NB4 (cell line): ENCODE results near the gene OR10A2.
"Not testable (repeated sequence)": the region's sequence is repeated elsewhere in the genome, so short reads cannot be mapped to it uniquely, and the experiment has no call there.

Source experiments
- DNase-seq: peaks from one replicate; pipeline ENCODE4 v3.0.0; 2010; ENCODE audit warnings: low read depth
- H3K4me3 ChIP-seq: one replicate; pipeline ENCODE4 v1.5.1; 2011; ENCODE audit warnings: mild to moderate bottlenecking, low read depth, low read length, moderate library complexity
- CTCF ChIP-seq: IDR thresholded peaks from one replicate; pipeline ENCODE4 v1.5.1; 2012; ENCODE audit warnings: low read depth, low read length
- MAX ChIP-seq: IDR thresholded peaks from 2 replicates; pipeline ENCODE4 v1.6.1; 2011; ENCODE audit warnings: low read depth, low read length
- MYC ChIP-seq: IDR thresholded peaks from 2 replicates; pipeline ENCODE4 v1.6.1; 2011; ENCODE audit warnings: low read depth, low read length
- POLR2A ChIP-seq: IDR thresholded peaks from 2 replicates; pipeline ENCODE4 v1.6.1; 2011; ENCODE audit warnings: mild to moderate bottlenecking; ENCODE audit not compliant: insufficient read length; ENCODE audit errors: extremely low read depth

OR10A2 gene

GRCh38 chr11:6892400-6892799 is 29.5 kb downstream of the OR10A2 start, which contains the start of gene OR2D2:
OR2D2 (minus strand) TSS chr11:6892500; CDS start chr11:6892500, 0 bp downstream.
- H3K4me3 ChIP-seq = no peak within 1 kb of the TSS
- TF ChIP-seq MAX (no peak), CTCF (no peak), MYC (no peak), POLR2A (no peak)
- DNase-seq = no peak

GRCh38 chr11:6894097-6894496 is 31.2 kb downstream of the OR10A2 start:
- H3K4me3 ChIP-seq = no peak overlapping the region
- no peak for DNase-seq
- TF ChIP-seq MAX (no peak), CTCF (no peak), MYC (no peak), POLR2A (no peak)

- no peak for TF ChIP-seq POLR2A
- DNase-seq = no peak
- no peak overlapping the region for H3K4me3 ChIP-seq
Measured at GRCh38 chr11:6895010-6895409, 32.2 kb downstream of the OR10A2 start.

GRCh38 chr11:6898911-6899310 is 36.1 kb downstream of the OR10A2 start:
- TF ChIP-seq MYC (no peak), CTCF (no peak)
- no peak for DNase-seq
- no peak overlapping the region for H3K4me3 ChIP-seq

GRCh38 chr11:6900327-6900999 is 37.6 kb downstream of the OR10A2 start:
- no peak for DNase-seq
- H3K4me3 ChIP-seq = no peak overlapping the region
- TF ChIP-seq MAX (no peak), MYC (no peak), CTCF (no peak), POLR2A (no peak)

- H3K4me3 ChIP-seq, DNase-seq: not testable (repeated sequence)
Measured at GRCh38 chr11:6904804-6905203, 41.9 kb downstream of the OR10A2 start.

- no peak overlapping the region for H3K4me3 ChIP-seq
- no peak for DNase-seq
- no peak for TF ChIP-seq MYC
- no peak for TF ChIP-seq MAX
- no peak for TF ChIP-seq POLR2A
- no peak for TF ChIP-seq CTCF
Measured at GRCh38 chr11:6911378-6911777, 48.5 kb downstream of the OR10A2 start.
